Measurements from ENCODE around the gene ARFIP2. TPM values are rescaled to one million over a fixed set of nuclear protein-coding genes. Genes with fewer than 3 reads are reported as not detected.
A peak's percentile ranks its signal among the peaks of the same experiment; 100 is the strongest.

ARFIP2 gene
- total and polyA plus RNA-seq, 9 donors, result 29.7 to 41.4 (median 35.8) TPM

DNA sequence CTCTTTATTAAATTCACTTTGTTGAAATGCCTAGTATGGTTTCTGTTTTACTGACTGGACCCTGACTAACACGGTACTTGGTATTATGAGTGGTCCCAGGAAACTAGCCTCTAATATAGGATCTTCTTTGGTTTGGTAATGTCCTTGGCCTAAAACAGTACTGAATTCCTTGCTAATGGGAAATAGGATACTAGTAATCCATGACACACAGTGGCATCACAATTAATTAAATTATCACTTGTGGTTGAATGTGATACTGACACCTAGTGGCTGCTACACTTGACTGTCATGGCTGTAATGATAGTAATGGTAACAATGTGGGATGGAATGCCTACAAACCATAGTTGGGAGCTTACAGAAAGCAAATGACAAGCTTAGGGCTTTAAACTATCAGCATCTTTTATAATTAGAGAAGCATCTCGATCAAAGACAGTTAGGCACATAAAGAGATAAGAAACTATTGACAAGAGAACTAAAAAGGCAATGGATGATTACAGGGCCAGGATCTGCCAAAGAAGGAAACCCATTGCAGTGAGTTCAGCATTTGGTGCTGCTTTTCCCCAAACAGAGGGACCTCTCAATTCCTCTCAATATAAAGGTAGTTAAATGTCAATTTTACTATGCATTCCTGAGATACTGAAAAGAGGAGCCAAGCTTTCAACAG, 24.6 kb upstream of the ARFIP2 start:
- H3K4me3 ChIP-seq (ENCODE audit: low read length), result no peak overlapping the region
- no peaks in the 10 kb centered on the region for H3K9me3 ChIP-seq (replicated peaks; ENCODE audit: control insufficient read depth, low read depth, low read length)
- H3K27ac ChIP-seq (ENCODE audit: low read length), result no peak overlapping the region
- H3K27me3 ChIP-seq (ENCODE audit: control insufficient read depth, insufficient read depth, low read length), result no peaks in the 10 kb centered on the region
- no CpG with 5 or more reads among the region's 2 CpGs for WGBS (ENCODE audit: insufficient coverage)
- peaks cover 15% of the 10 kb centered on the region for H3K36me3 ChIP-seq (ENCODE audit: control insufficient read depth, insufficient read depth, low read length)
- H3K4me1 ChIP-seq (ENCODE audit: control insufficient read depth, insufficient read depth, low read length), result no peaks in the 10 kb centered on the region
- DNase-seq, result peak; percentile 37

DNA sequence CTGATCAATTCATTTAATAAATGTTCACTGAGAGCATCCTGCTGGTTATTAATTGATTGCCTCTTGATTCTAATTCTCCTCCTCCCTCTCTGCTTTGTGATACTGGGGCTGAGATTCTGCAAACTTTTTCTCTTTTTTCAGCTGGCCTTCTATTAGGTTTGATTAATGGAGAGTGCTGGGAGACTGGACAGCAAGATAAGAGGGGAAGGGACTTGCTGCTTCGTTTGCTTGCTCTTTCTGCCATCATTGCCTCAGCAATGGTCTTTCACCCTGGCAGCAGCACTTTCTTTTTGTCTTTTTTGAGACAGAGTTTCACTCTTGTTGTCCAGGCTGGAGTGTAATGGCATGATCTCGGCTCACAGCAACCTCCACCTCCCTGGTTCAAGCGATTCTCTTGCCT, 23.0 kb upstream of the ARFIP2 start:
- Histone ChIP-seq H3K4me3 (ENCODE audit: low read length) (no peak overlapping the region), H3K9me3 (replicated peaks; ENCODE audit: control insufficient read depth, low read depth, low read length) (no peaks in the 10 kb centered on the region), H3K27me3 (ENCODE audit: control insufficient read depth, insufficient read depth, low read length) (no peaks in the 10 kb centered on the region), H3K27ac (ENCODE audit: low read length) (no peak overlapping the region), H3K36me3 (ENCODE audit: control insufficient read depth, insufficient read depth, low read length) (peaks cover 18% of the 10 kb centered on the region), H3K4me1 (ENCODE audit: control insufficient read depth, insufficient read depth, low read length) (no peaks in the 10 kb centered on the region)
- 100% methylated on average over 1 of the region's 3 CpGs for WGBS (ENCODE audit: insufficient coverage)
- DNase-seq, result no peak

DNA sequence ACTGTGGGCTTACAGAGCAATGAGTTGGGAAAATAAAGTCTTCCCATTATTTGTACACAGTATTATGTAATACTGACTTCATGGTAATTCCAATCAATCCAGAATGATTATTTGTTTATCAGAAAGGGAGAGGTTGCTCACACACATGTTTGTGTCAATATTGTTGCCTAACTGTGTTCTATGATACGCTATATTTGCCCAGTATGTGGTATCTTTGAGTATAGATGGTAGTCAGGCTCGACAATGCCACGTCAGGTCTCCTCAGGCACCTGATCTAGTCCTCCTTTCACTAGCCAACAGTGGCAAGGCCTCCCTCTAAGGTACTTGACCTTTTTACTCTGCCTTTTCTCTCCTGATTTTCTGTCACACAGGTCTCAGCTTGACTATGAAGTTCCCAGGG, 21.3 kb upstream of the ARFIP2 start:
- no CpG with 5 or more reads among the region's 3 CpGs for WGBS (ENCODE audit: insufficient coverage)
- Histone ChIP-seq H3K27ac (ENCODE audit: low read length) (no peak overlapping the region), H3K9me3 (replicated peaks; ENCODE audit: control insufficient read depth, low read depth, low read length) (no peaks in the 10 kb centered on the region), H3K27me3 (ENCODE audit: control insufficient read depth, insufficient read depth, low read length) (no peaks in the 10 kb centered on the region), H3K4me1 (ENCODE audit: control insufficient read depth, insufficient read depth, low read length) (peaks cover 3% of the 10 kb centered on the region), H3K4me3 (ENCODE audit: low read length) (no peak overlapping the region), H3K36me3 (ENCODE audit: control insufficient read depth, insufficient read depth, low read length) (peaks cover 22% of the 10 kb centered on the region)
- no peak for DNase-seq

DNA sequence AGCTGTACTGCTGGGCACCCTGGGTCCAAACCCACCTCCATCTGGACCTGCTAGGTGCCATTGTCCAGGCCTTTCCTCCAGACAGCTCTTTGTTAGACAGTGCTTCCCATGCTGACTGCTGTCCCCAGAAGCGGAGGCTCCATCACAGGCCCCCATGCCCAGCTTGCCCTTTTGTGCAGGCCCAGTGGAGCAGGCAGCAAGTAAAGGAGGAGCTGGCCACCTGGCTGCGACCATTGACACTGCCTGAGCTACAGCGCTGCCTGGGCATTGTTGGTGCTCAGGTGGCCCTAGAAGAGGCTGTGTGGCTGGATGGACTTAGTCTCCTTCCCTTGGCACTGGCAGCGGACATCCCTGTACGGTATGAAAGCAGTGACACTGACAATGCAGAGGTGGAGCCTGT, 17.4 kb upstream of the ARFIP2 start:
- Histone ChIP-seq H3K4me3 (ENCODE audit: low read length) (no peak overlapping the region), H3K27me3 (ENCODE audit: control insufficient read depth, insufficient read depth, low read length) (no peaks in the 10 kb centered on the region), H3K27ac (ENCODE audit: low read length) (no peak overlapping the region), H3K9me3 (replicated peaks; ENCODE audit: control insufficient read depth, low read depth, low read length) (no peaks in the 10 kb centered on the region), H3K36me3 (ENCODE audit: control insufficient read depth, insufficient read depth, low read length) (peaks cover 23% of the 10 kb centered on the region), H3K4me1 (ENCODE audit: control insufficient read depth, insufficient read depth, low read length) (peaks cover 9% of the 10 kb centered on the region)
- no peak for DNase-seq
- WGBS (ENCODE audit: insufficient coverage), result 83% methylated on average over 2 of the region's 5 CpGs

DNA sequence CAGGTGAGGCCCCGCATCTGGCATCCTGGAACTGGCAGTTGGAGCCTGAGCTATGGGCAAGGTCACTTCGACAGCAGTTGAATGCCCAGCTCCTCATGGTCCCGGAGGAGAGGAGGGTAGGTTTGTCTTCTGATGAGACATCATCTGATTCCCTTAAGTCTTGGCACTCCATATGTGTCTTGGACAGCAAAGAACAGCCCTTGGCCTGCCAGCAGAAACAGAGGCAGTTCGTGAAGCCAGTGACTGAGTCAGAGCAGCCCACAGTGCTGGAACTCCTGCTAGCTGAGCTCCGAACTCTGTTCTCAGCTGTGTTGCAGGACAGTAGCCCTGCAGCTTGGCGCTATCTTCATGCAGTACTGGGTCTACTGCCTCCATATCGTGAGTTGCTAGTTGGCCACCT, 17.0 kb upstream of the ARFIP2 start:
- Histone ChIP-seq H3K27me3 (ENCODE audit: control insufficient read depth, insufficient read depth, low read length) (no peaks in the 10 kb centered on the region), H3K36me3 (ENCODE audit: control insufficient read depth, insufficient read depth, low read length) (peaks cover 23% of the 10 kb centered on the region), H3K4me1 (ENCODE audit: control insufficient read depth, insufficient read depth, low read length) (peaks cover 9% of the 10 kb centered on the region), H3K9me3 (replicated peaks; ENCODE audit: control insufficient read depth, low read depth, low read length) (no peaks in the 10 kb centered on the region), H3K4me3 (ENCODE audit: low read length) (no peak overlapping the region), H3K27ac (ENCODE audit: low read length) (no peak overlapping the region)
- no peak for DNase-seq
- WGBS (ENCODE audit: insufficient coverage), result 72% methylated on average over 7 of the region's 7 CpGs

DNA sequence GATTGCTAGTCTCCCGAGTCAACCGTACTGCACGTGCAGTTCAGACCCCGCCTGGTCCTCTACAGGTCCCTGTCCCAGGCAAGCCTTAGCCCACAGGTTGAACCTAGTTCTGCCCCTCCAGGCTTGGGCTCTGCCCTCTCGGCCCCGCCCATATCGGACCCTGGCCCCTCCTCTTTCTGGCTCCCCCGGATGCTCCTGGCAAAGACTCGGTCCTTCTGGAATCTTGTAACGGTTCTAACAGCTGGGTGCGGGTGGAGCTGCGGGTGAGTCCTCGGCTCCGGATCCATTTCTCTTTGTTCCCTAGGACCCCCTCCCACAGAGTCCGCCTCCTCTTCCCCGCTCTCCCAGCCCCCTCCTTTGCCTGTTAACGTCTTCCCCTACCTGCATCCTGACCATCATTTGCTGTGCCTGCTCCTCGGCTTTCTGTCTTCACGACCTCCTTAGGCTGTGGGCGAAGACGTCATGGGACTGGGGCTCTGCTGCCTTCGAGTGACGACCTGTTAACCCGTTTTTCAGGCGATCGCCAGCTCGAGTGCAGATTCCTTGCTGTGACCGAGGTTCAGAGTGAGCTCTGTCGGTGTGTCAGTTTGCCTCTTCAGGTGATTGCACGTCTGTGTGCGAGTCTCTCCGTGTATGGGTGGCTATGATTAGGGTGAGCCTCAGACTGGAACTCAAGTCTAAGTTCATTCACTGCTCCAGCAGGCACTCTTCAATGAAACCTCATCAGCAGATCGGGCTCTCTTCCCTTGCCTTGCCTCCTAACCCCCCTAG, 16.1 kb upstream of the ARFIP2 start, which contains the start of gene DNHD1:
DNHD1 (plus strand) TSS at position 212 of the 771 bp plus-strand sequence. CDS start 936 bp downstream, outside the sequence.
- Histone ChIP-seq H3K4me1 (ENCODE audit: control insufficient read depth, insufficient read depth, low read length) (peaks cover 9% of the 10 kb centered on the region), H3K27ac (ENCODE audit: low read length) (no peak within 1 kb of the TSS), H3K9me3 (replicated peaks; ENCODE audit: control insufficient read depth, low read depth, low read length) (no peaks in the 10 kb centered on the region), H3K4me3 (ENCODE audit: low read length) (no peak within 1 kb of the TSS), H3K27me3 (ENCODE audit: control insufficient read depth, insufficient read depth, low read length) (no peaks in the 10 kb centered on the region), H3K36me3 (ENCODE audit: control insufficient read depth, insufficient read depth, low read length) (peaks cover 17% of the 10 kb centered on the region)
- peak; percentile 41 for DNase-seq
- WGBS (ENCODE audit: insufficient coverage), result 28% methylated on average over 25 of the region's 33 CpGs

DNA sequence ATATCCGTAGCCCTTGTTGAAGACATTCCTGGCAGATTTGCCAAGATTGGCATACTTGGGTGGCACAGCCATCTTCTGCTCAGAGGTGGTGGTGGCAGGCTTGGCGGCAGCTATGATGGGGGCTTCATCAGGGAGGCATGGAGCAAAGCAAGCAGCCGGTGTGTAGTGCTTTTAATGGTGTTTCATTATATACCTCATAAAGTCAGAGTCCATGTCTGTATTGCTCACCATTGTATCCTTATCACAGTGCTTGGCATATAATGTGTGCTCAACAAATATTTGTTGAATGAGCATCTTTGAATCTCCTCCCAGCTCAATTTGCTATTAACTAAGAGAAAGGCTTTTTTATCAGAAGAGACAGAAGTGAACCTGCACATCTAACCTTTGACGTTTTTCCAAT, 8.2 kb upstream of the ARFIP2 start:
- no peaks in the 10 kb centered on the region for H3K4me1 ChIP-seq (ENCODE audit: control insufficient read depth, insufficient read depth, low read length)
- no peak for DNase-seq
- H3K36me3 ChIP-seq (ENCODE audit: control insufficient read depth, insufficient read depth, low read length), result peaks cover 31% of the 10 kb centered on the region
- H3K4me3 ChIP-seq (ENCODE audit: low read length), result no peak overlapping the region
- H3K27me3 ChIP-seq (ENCODE audit: control insufficient read depth, insufficient read depth, low read length), result no peaks in the 10 kb centered on the region
- WGBS (ENCODE audit: insufficient coverage), result no CpG with 5 or more reads among the region's 4 CpGs
- no peaks in the 10 kb centered on the region for H3K9me3 ChIP-seq (replicated peaks; ENCODE audit: control insufficient read depth, low read depth, low read length)
- H3K27ac ChIP-seq (ENCODE audit: low read length), result no peak overlapping the region

DNA sequence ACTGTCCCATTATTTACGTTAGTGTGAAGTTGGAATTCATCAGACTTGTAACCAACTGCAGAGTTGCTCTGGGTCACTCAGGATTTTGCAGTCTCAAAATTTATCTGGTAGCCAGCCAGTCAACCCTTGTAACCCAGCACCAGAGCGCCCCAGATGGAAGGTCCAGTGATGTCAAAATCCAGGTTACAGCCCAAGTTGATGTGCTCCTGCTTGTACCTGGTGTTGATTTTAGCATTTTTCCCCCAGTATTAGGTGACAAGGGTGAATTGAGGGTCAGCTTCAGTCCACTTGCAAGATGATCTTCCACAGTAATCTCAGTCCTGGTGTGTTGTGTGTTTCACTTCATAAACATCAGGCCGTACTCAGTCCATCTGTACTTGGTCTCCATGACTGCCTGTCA, 7.7 kb upstream of the ARFIP2 start:
- Histone ChIP-seq H3K4me3 (ENCODE audit: low read length) (no peak overlapping the region), H3K27ac (ENCODE audit: low read length) (no peak overlapping the region), H3K36me3 (ENCODE audit: control insufficient read depth, insufficient read depth, low read length) (peaks cover 33% of the 10 kb centered on the region), H3K9me3 (replicated peaks; ENCODE audit: control insufficient read depth, low read depth, low read length) (no peaks in the 10 kb centered on the region), H3K27me3 (ENCODE audit: control insufficient read depth, insufficient read depth, low read length) (no peaks in the 10 kb centered on the region), H3K4me1 (ENCODE audit: control insufficient read depth, insufficient read depth, low read length) (no peaks in the 10 kb centered on the region)
- DNase-seq, result no peak
- WGBS (ENCODE audit: insufficient coverage), result 100% methylated on average over 1 of the region's 3 CpGs

DNA sequence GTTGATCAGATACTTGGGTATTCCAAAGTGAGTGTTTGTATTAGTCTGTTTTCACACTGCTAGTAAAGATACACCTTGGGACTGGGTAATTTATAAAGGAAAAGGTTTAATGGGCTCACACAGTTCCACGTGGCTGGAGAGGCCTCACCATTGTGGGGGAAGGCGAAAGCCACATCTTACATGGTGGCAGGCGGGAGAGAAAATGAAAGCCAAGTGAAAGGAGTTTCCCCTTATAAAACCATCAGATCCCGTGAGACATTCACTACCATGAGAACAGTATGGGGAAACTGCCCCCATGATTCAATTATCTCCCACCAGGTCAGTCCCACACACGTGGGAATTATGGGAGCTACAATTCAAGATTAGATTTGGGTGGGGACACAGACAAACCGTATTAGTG, 7.2 kb upstream of the ARFIP2 start:
- no peak overlapping the region for H3K27ac ChIP-seq (ENCODE audit: low read length)
- WGBS (ENCODE audit: insufficient coverage), result 94% methylated on average over 3 of the region's 6 CpGs
- H3K4me1 ChIP-seq (ENCODE audit: control insufficient read depth, insufficient read depth, low read length), result no peaks in the 10 kb centered on the region
- H3K36me3 ChIP-seq (ENCODE audit: control insufficient read depth, insufficient read depth, low read length), result peaks cover 36% of the 10 kb centered on the region
- H3K4me3 ChIP-seq (ENCODE audit: low read length), result no peak overlapping the region
- no peaks in the 10 kb centered on the region for H3K27me3 ChIP-seq (ENCODE audit: control insufficient read depth, insufficient read depth, low read length)
- no peak for DNase-seq
- no peaks in the 10 kb centered on the region for H3K9me3 ChIP-seq (replicated peaks; ENCODE audit: control insufficient read depth, low read depth, low read length)

DNA sequence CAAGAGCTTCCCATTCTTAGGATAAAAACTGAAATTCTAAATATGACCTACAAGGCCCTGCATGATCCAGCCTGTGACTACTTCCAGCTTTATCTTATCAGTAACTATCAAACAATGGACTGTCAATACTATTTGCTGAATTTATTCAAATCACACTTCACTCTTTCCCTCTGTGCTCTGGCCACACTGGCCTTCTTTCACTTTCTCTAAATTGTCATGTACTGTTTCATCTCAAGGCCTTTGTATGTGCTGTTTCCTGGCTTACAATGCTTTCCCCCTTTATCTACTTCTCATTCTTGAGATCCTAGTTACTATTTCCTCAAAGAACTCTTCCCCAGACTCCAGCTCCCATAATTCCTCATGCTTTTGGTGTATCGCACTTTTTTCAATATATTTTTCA, 5.8 kb upstream of the ARFIP2 start:
- H3K36me3 ChIP-seq (ENCODE audit: control insufficient read depth, insufficient read depth, low read length), result peaks cover 48% of the 10 kb centered on the region
- no peaks in the 10 kb centered on the region for H3K9me3 ChIP-seq (replicated peaks; ENCODE audit: control insufficient read depth, low read depth, low read length)
- no peak overlapping the region for H3K4me3 ChIP-seq (ENCODE audit: low read length)
- no peaks in the 10 kb centered on the region for H3K27me3 ChIP-seq (ENCODE audit: control insufficient read depth, insufficient read depth, low read length)
- DNase-seq, result no peak
- peaks cover 9% of the 10 kb centered on the region for H3K4me1 ChIP-seq (ENCODE audit: control insufficient read depth, insufficient read depth, low read length)
- no CpG with 5 or more reads among the region's 1 CpG for WGBS (ENCODE audit: insufficient coverage)
- no peak overlapping the region for H3K27ac ChIP-seq (ENCODE audit: low read length)
